Measurements from ENCODE around the gene CIAO3. TPM values are rescaled to one million over a fixed set of nuclear protein-coding genes. Genes with fewer than 3 reads are reported as not detected.

CIAO3 gene
- total RNA-seq, 4 donors from 2014 or later = 35.2 to 110 (median 52.0) TPM

- Histone ChIP-seq H3K9me3 (no peaks in the 10 kb centered on the region), H3K4me1 (peaks cover 48% of the 10 kb centered on the region), H3K27ac (no peak overlapping the region), H3K27me3 (peaks cover 40% of the 10 kb centered on the region), H3K36me3 (no peaks in the 10 kb centered on the region), H3K4me3 (no peak overlapping the region)
- TF ChIP-seq EP300 (IDR thresholded peaks at IDR 0.05) = no peak
- TF ChIP-seq POLR2AphosphoS5 (IDR thresholded peaks at IDR 0.05) = no peak
- no peak for TF ChIP-seq POLR2A (IDR thresholded peaks at IDR 0.05)
- no peak for TF ChIP-seq CTCF (IDR thresholded peaks at IDR 0.05)
- DNase-seq (ENCODE audit: low spot score in 2 of 2) = no peak
- 72% methylated on average over 7 of the region's 32 CpGs for WGBS
Measured at GRCh38 chr16:717450-718245, 23.1 kb downstream of the CIAO3 start.

- peaks cover 40% of the 10 kb centered on the region for H3K27me3 ChIP-seq
- peaks cover 44% of the 10 kb centered on the region for H3K4me1 ChIP-seq
- H3K36me3 ChIP-seq = no peaks in the 10 kb centered on the region
- TF ChIP-seq EP300 (IDR thresholded peaks at IDR 0.05) (no peak), POLR2AphosphoS5 (IDR thresholded peaks at IDR 0.05) (no peak)
- WGBS = no CpG with 5 or more reads among the region's 29 CpGs
- no peak overlapping the region for H3K27ac ChIP-seq
- H3K4me3 ChIP-seq = no peak overlapping the region
- no peaks in the 10 kb centered on the region for H3K9me3 ChIP-seq
- DNase-seq (ENCODE audit: low spot score in 2 of 2) = no peak
Measured at GRCh38 chr16:716768-717325, 23.9 kb downstream of the CIAO3 start.

GRCh38 chr16:716200-716568 lies 24.6 kb downstream of the CIAO3 start:
- H3K4me1 ChIP-seq = peaks cover 40% of the 10 kb centered on the region
- peaks cover 46% of the 10 kb centered on the region for H3K27me3 ChIP-seq
- no CpG with 5 or more reads among the region's 12 CpGs for WGBS
- no peak for TF ChIP-seq POLR2AphosphoS5 (IDR thresholded peaks at IDR 0.05)
- TF ChIP-seq POLR2A (IDR thresholded peaks at IDR 0.05) = no peak
- no peak for TF ChIP-seq EP300 (IDR thresholded peaks at IDR 0.05)
- no peak for TF ChIP-seq CTCF (IDR thresholded peaks at IDR 0.05)
- H3K4me3 ChIP-seq = peak overlapping the region; percentile 76
- no peaks in the 10 kb centered on the region for H3K9me3 ChIP-seq
- no peak for DNase-seq (ENCODE audit: low spot score in 2 of 2)
- no peak overlapping the region for H3K27ac ChIP-seq
- H3K36me3 ChIP-seq = no peaks in the 10 kb centered on the region

- H3K4me1 ChIP-seq = peaks cover 35% of the 10 kb centered on the region
- TF ChIP-seq CTCF (IDR thresholded peaks at IDR 0.05) (no peak), POLR2AphosphoS5 (IDR thresholded peaks at IDR 0.05) (no peak), POLR2A (IDR thresholded peaks at IDR 0.05) (no peak), EP300 (IDR thresholded peaks at IDR 0.05) (no peak)
- H3K9me3 ChIP-seq = no peaks in the 10 kb centered on the region
- H3K36me3 ChIP-seq = no peaks in the 10 kb centered on the region
- H3K27ac ChIP-seq = no peak overlapping the region
- DNase-seq (ENCODE audit: low spot score in 2 of 2) = no peak
- WGBS = 4% methylated on average over 8 of the region's 74 CpGs
- H3K27me3 ChIP-seq = peaks cover 52% of the 10 kb centered on the region
- H3K4me3 ChIP-seq = peak overlapping the region; percentile 76
Measured at GRCh38 chr16:715477-716199, 25.2 kb downstream of the CIAO3 start.

- Histone ChIP-seq H3K27ac (no peak within 1 kb of the TSS), H3K27me3 (peaks cover 60% of the 10 kb centered on the region), H3K9me3 (no peaks in the 10 kb centered on the region), H3K4me1 (peaks cover 27% of the 10 kb centered on the region), H3K4me3 (peak within 1 kb of the TSS; percentile 76), H3K36me3 (no peaks in the 10 kb centered on the region)
- TF ChIP-seq POLR2AphosphoS5 (IDR thresholded peaks at IDR 0.05) = no peak
- 7% methylated on average over 62 of the region's 108 CpGs for WGBS
- peak; percentile 92 to 94 for DNase-seq (ENCODE audit: low spot score in 2 of 2)
Measured at GRCh38 chr16:714558-715476, 26.0 kb downstream of the CIAO3 start, which contains the start of gene METRN. TSS of gene METRN (plus strand) at chr16:715118. CDS start at chr16:715290, 172 bp downstream.

Data from suprapubic skin (tissue), 4 donors.